T-cell (primary cell): ENCODE results near the gene RFNG. TPM values are rescaled to one million over a fixed set of nuclear protein-coding genes. Genes with fewer than 3 reads are reported as not detected.

Experiments
- ATAC-seq, 4 experiments: fragments of 200-7000 bp in 3 of 4; fragments of 150-1000 bp in 1 of 4; cut with Tn5 transposase; replicated peaks in 1 of 4; 1 replicate in 3 of 4; 2 replicates in 1 of 4; pipeline ENCODE4 v1.10.0; 2021; ENCODE audit warnings: moderate library complexity in 3 of 4, mild to moderate bottlenecking in 2 of 4, moderate number of reproducible peaks in 1 of 4
- CTCF ChIA-PET, 2 donors: fragments of 300-600 bp; sonication (Branson Sonifier 250); formaldehyde crosslinking; loops; one replicate each; lab custom pipeline; 2022; ENCODE audit warnings: antibody characterized with exemption in 2 of 2; lab: Charles Lee
- POLR2A ChIA-PET, 2 donors: fragments of 300-600 bp; sonication (Branson Sonifier 250); formaldehyde crosslinking; loops; one replicate each; lab custom pipeline; 2022; ENCODE audit warnings: antibody characterized with exemption in 2 of 2; lab: Charles Lee
- DNase-seq, 35 experiments: peaks; one replicate each; pipeline versions ENCODE4 v3.0.0 to v3.0.0-alpha.2; 2013 to 2023
- H3K27ac ChIP-seq: one replicate; pipeline ENCODE4 v1.5.1; 2013; ENCODE audit warnings: low read length
- H3K27me3 ChIP-seq, 2 experiments: replicated peaks in 1 of 2; 1 replicate in 1 of 2; 2 replicates in 1 of 2; pipeline versions ENCODE4 v1.6.1 to v1.7.0; 2013; ENCODE audit warnings: low read length in 1 of 2, mixed read lengths in 1 of 2; ENCODE audit not compliant: control insufficient read depth in 2 of 2, insufficient read depth in 2 of 2; ENCODE audit errors: extremely low read depth in 1 of 2
- H3K36me3 ChIP-seq, 2 donors: 1 replicate in 1 of 2; 2 replicates in 1 of 2; pipeline versions ENCODE4 v1.6.1 to v1.7.0; 2013; ENCODE audit warnings: low read length in 1 of 2; ENCODE audit not compliant: control insufficient read depth in 2 of 2, insufficient read depth in 1 of 2; ENCODE audit errors: extremely low read depth in 1 of 2
- H3K4me1 ChIP-seq, 2 experiments: 1 replicate in 1 of 2; 2 replicates in 1 of 2; pipeline versions ENCODE4 v1.6.1 to v1.7.0; 2013; ENCODE audit warnings: low read length in 2 of 2, mixed read lengths in 1 of 2; ENCODE audit not compliant: insufficient read depth in 2 of 2, control insufficient read depth in 1 of 2; ENCODE audit errors: extremely low read depth in 1 of 2
- H3K4me3 ChIP-seq, 2 donors: 1 replicate in 1 of 2; 2 replicates in 1 of 2; pipeline versions ENCODE4 v1.5.1 to v1.7.0; 2013; ENCODE audit warnings: mild to moderate bottlenecking in 2 of 2, low read length in 1 of 2, moderate library complexity in 1 of 2; ENCODE audit not compliant: control insufficient read depth in 1 of 2; ENCODE audit errors: extremely low read depth in 1 of 2
- H3K9me3 ChIP-seq: 2 replicates; pipeline ENCODE4 v1.7.0; 2013
- H3K27ac Mint-ChIP-seq, 2 donors: one replicate each; pipeline ENCODE4 v1.8.0; 2020 to 2021; ENCODE audit warnings: mild to moderate bottlenecking in 2 of 2, mixed read lengths in 2 of 2
- H3K27me3 Mint-ChIP-seq, 2 donors: one replicate each; pipeline ENCODE4 v1.8.0; 2021 to 2022; ENCODE audit warnings: mixed read lengths in 2 of 2
- H3K36me3 Mint-ChIP-seq: one replicate; pipeline ENCODE4 v1.8.0; 2021; ENCODE audit warnings: mixed read lengths
- H3K4me1 Mint-ChIP-seq, 3 donors: one replicate each; pipeline ENCODE4 v1.8.0; 2020 to 2022; ENCODE audit warnings: mixed read lengths in 3 of 3, mild to moderate bottlenecking in 1 of 3
- H3K4me3 Mint-ChIP-seq, 3 donors: one replicate each; pipeline ENCODE4 v1.8.0; 2020 to 2022; ENCODE audit warnings: mild to moderate bottlenecking in 3 of 3, mixed read lengths in 3 of 3, moderate library complexity in 3 of 3
- H3K9me3 Mint-ChIP-seq, 3 donors: one replicate each; pipeline ENCODE4 v1.8.0; 2020 to 2022; ENCODE audit warnings: mixed read lengths in 3 of 3
- WGBS: methylation state at CpG from one replicate; pipeline ENCODE4 v1.1.5; 2013; ENCODE audit warnings: missing lambda C conversion rate; ENCODE audit not compliant: insufficient coverage; 5-methylcytosine and 5-hydroxymethylcytosine counted together
- total RNA-seq, 35 experiments: library from RNA in 6 of 35; stranded (reverse) in 6 of 35; fragments of 120-200 nt in 1 of 35; gene quantifications; one replicate each; pipeline versions ENCODE4 v1.2.1 to v1.2.4 and lab custom pipeline; 2013 to 2026

The RFNG gene
- total RNA-seq, 5 donors from 2014 or later (not counting 1 experiment from before 2014, with no cell fraction given) = 31.5 to 38.6 (median 35.2) TPM

DNA sequence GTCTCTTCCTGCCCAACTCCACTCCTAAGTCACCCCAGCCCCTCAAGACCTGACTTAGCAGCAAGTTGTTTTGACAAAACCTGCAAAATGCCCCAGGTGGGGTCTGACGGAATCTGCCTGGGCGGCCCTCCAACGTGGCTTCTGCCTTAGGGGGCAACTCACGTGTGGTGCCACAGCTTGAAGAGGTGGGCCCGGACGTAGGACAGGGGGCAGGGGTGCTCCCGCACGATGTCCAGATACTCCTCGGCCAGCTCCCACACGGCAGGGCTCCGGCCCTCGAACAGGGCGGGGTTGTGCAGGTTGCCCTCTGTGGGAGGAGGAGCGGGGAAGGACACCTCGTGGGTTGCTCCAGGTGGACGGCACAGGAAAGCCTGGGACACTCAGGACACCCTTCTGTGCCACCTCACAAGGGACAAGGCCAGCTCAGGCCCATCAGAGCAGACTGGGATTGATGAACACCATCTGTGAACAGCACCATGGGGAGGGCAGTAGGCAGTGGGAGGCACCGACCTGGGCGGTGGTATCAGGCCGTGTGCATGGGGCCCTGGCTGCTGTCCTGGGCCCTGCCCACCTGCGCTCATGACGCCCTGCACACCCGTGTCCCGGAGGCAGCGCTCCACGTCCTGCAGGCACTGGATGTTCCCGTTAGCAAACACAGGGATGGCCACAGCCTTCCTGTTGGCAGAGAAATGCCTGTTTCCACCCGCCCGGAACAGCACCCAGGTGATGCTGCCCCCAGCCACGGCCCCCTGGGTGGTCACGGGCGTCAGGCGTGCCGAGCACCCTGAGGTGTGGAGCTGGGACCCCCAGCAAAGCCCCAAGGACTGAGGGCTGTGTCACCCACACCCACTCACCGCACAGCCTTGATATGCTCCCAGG lies 9.7 kb upstream of the RFNG start:
- H3K4me3 ChIP-seq = no peak overlapping the region
- ATAC-seq (no peak), DNase-seq (no peak)
- ChIA-PET POLR2A (no interaction called here), CTCF (no interaction called here)
- H3K9me3 ChIP-seq = no peaks in the 10 kb centered on the region
- H3K4me1 ChIP-seq = peaks cover 7 to 32% of the 10 kb centered on the region in 2 experiments
- Mint-ChIP-seq H3K9me3 (no peaks in the 10 kb centered on the region), H3K27ac (no peak overlapping the region), H3K27me3 (no peaks in the 10 kb centered on the region), H3K4me3 (no peak overlapping the region), H3K36me3 (peaks cover 7% of the 10 kb centered on the region), H3K4me1 (peaks cover 3 to 12% (median 11%) of the 10 kb centered on the region in 3 donors)
- no peak overlapping the region for H3K27ac ChIP-seq
- WGBS = 95% methylated on average over 32 of the region's 34 CpGs
- peaks cover 16 to 62% of the 10 kb centered on the region in 2 donors for H3K36me3 ChIP-seq
- no peaks in the 10 kb centered on the region for H3K27me3 ChIP-seq

DNA sequence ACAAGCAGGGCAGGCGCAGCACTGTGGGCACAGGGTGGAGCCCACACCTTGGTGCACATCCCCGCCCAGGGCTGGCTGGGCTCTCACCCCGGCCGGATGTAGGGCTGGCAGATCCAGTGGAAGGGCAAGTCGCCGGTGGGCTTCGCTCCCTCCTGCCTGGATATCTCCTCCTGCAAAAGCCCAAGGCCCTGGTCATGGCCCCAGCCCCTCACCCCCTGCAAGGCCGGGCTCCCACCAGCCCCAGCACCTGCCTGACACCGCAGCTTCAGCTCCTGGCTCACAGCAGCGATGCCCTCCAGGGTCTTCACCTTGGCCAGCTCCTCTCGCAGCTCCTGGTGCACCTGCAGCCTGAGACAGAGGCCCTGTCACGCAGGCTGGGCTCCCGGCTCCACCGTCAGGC lies 9.0 kb upstream of the RFNG start:
- Histone ChIP-seq H3K27me3 (no peaks in the 10 kb centered on the region), H3K36me3 (peaks cover 16 to 69% of the 10 kb centered on the region in 2 donors), H3K9me3 (no peaks in the 10 kb centered on the region), H3K27ac (no peak overlapping the region), H3K4me1 (peaks cover 7 to 26% of the 10 kb centered on the region in 2 experiments), H3K4me3 (no peak overlapping the region)
- Mint-ChIP-seq H3K36me3 (peaks cover 7% of the 10 kb centered on the region), H3K4me3 (no peak overlapping the region), H3K9me3 (no peaks in the 10 kb centered on the region), H3K27ac (no peak overlapping the region), H3K27me3 (no peaks in the 10 kb centered on the region), H3K4me1 (peaks cover 0 to 8% (median 8%) of the 10 kb centered on the region in 3 donors)
- ATAC-seq (no peak), DNase-seq (no peak)
- WGBS = 91% methylated on average over 14 of the region's 14 CpGs
- ChIA-PET CTCF (no interaction called here), POLR2A (no interaction called here)

DNA sequence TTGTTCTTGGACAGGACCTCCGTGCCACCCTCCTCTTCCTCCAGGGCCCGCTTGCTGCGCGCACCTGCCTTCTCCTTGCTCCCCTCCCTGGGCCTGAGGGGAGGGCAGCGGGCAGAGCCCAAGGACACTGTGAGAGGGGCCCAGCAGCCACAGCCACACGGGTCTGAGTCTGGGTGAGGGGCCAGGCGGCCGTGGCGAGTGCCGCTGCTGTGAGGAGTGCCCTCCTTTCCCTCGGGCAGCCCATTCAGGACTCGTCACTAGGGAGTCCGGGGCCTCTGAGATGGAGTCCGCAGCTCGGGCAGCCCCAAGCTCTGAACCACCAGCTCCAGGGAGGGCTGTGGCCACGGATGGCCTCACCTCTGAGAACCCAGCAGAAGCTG lies 8.4 kb upstream of the RFNG start:
- DNase-seq (no peak), ATAC-seq (no peak)
- peaks cover 7% of the 10 kb centered on the region for H3K36me3 Mint-ChIP-seq
- H3K36me3 ChIP-seq = peaks cover 19 to 72% of the 10 kb centered on the region in 2 donors
- H3K4me1 Mint-ChIP-seq = peaks cover 0 to 8% (median 8%) of the 10 kb centered on the region in 3 donors
- H3K27ac Mint-ChIP-seq = no peak overlapping the region
- no peak overlapping the region for H3K4me3 Mint-ChIP-seq
- peaks cover 6 to 26% of the 10 kb centered on the region in 2 experiments for H3K4me1 ChIP-seq
- no peaks in the 10 kb centered on the region for H3K27me3 Mint-ChIP-seq
- H3K27me3 ChIP-seq = no peaks in the 10 kb centered on the region
- H3K9me3 ChIP-seq = no peaks in the 10 kb centered on the region
- no peak overlapping the region for H3K27ac ChIP-seq
- ChIA-PET CTCF (no interaction called here), POLR2A (no interaction called here)
- WGBS = 92% methylated on average over 13 of the region's 16 CpGs
- H3K4me3 ChIP-seq = no peak overlapping the region
- H3K9me3 Mint-ChIP-seq = no peaks in the 10 kb centered on the region

DNA sequence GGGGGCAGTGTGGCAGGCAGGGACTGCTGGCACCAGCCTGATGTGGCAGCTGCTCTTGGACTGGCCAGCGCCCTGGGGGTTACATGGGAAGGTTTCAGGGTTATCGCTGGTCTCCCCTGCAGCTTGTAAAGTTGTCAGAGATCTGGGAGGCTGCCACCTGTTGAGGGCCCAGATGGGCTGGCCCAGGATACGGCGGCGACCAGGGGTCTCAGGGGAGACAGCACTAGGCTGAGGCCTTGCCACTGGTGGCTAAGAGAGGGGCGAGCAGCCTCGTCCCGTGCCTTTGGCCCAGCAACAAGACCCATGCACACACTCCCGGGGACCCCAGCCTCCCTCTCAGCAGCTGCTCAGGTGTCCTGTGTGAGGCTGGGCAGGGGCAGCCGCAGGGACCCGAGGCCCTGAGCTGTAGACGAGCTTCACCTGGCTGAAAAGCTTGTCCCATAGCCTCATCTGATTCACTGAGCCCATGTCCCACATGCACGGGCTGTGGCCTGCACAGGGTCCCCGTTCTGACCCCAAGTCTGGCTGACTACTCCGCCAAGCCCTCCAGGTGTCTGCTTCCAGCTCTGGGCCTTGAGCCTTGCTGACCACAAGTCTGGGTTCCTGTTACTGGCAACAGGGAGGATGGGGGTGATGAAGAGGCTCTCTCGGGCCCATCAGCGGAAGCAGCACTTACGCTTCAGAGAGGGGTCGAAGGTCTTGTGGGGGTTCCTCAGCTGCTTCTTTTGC lies 7.8 kb upstream of the RFNG start:
- Histone ChIP-seq H3K4me3 (no peak overlapping the region), H3K36me3 (peaks cover 19 to 78% of the 10 kb centered on the region in 2 donors), H3K27ac (no peak overlapping the region), H3K9me3 (no peaks in the 10 kb centered on the region), H3K27me3 (no peaks in the 10 kb centered on the region), H3K4me1 (peaks cover 2 to 22% of the 10 kb centered on the region in 2 experiments)
- no peak overlapping the region for H3K27ac Mint-ChIP-seq
- H3K4me1 Mint-ChIP-seq = peaks cover 0 to 8% (median 5%) of the 10 kb centered on the region in 3 donors
- CTCF ChIA-PET = interaction anchor here in 1 of 2 donors (0.5 kb wide), 1 partner anchor 19 kb away, joined by 3 read pairs; no protein-coding TSS in a partner anchor
- no peak for ATAC-seq
- DNase-seq = no peak
- no peaks in the 10 kb centered on the region for H3K9me3 Mint-ChIP-seq
- peaks cover 7% of the 10 kb centered on the region for H3K36me3 Mint-ChIP-seq
- 94% methylated on average over 19 of the region's 19 CpGs for WGBS
- H3K27me3 Mint-ChIP-seq = no peaks in the 10 kb centered on the region
- no peak overlapping the region for H3K4me3 Mint-ChIP-seq
- POLR2A ChIA-PET = no interaction called here

DNA sequence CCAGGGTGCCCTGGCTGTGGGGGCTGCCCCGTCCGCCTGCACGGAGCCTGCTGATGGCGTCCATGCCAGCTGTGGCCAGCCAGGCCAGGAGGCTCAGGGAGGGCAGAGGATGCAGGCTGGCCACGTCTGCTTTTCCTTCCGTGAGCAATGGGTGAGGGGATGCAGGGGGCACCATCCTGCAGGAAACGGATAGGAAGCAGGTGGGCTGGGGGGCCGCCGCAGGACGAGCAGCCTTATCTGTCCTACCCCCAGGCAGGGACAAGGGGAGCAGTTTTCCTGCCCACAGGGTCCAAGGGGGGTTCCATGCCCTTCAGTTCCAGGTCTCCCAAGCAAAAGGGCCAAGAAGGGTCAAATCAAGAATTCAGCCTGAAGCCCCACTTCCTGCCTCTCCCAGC lies 7.2 kb upstream of the RFNG start:
- WGBS = 86% methylated on average over 9 of the region's 10 CpGs
- H3K4me1 Mint-ChIP-seq = peaks cover 0 to 3% (median 0%) of the 10 kb centered on the region in 3 donors
- POLR2A ChIA-PET = no interaction called here

DNA sequence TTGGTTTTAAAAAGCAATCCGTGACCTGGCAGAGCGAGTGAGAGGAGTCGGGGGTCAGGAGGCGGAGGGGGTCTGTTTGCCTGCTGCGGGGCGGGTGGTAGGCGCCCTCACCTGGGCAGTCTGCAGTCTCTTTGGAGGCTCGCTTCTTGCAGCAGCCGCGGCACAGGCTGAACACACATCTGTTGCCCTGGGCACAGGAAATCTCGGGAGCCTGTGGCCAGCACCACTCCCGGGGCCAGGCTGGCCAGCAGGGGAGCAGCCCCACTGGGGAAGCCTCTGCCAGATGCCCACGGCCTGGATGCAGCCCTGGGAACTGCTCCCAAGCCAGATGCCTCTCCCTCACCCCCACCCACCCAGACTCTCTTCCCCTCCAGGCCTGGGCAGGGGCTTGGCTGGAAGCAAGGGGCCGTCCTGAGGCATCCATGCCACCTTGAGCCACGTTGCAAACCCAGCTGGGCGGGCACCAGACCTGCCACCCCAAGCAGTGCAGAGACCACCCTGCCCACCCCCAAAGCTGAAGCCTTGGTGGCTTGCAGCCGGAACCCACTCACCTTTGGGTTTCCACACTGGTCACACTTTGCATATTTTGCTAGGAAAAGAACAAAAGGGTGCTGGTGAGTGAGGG lies 6.7 kb upstream of the RFNG start:
- H3K4me1 ChIP-seq = peaks cover 0 to 19% of the 10 kb centered on the region in 2 experiments
- CTCF ChIA-PET = no interaction called here
- no peak overlapping the region for H3K27ac Mint-ChIP-seq
- no peak for DNase-seq
- H3K9me3 Mint-ChIP-seq = no peaks in the 10 kb centered on the region
- no peaks in the 10 kb centered on the region for H3K27me3 Mint-ChIP-seq
- peaks cover 7% of the 10 kb centered on the region for H3K36me3 Mint-ChIP-seq
- WGBS = 86% methylated on average over 17 of the region's 17 CpGs
- no peak overlapping the region for H3K4me3 Mint-ChIP-seq
- H3K27ac ChIP-seq = no peak overlapping the region
- peaks cover 0 to 7% (median 2%) of the 10 kb centered on the region in 3 donors for H3K4me1 Mint-ChIP-seq
- no peaks in the 10 kb centered on the region for H3K9me3 ChIP-seq
- no peak for ATAC-seq
- H3K27me3 ChIP-seq = no peaks in the 10 kb centered on the region
- H3K36me3 ChIP-seq = peaks cover 16 to 82% of the 10 kb centered on the region in 2 donors
- POLR2A ChIA-PET = no interaction called here
- no peak overlapping the region for H3K4me3 ChIP-seq

More for the DNA sequence above, 7.2 kb upstream of the RFNG start:
- Histone ChIP-seq H3K4me3 (no peak overlapping the region), H3K9me3 (no peaks in the 10 kb centered on the region), H3K27ac (no peak overlapping the region), H3K27me3 (no peaks in the 10 kb centered on the region), H3K4me1 (peaks cover 0 to 19% of the 10 kb centered on the region in 2 experiments), H3K36me3 (peaks cover 19 to 83% of the 10 kb centered on the region in 2 donors)
- Mint-ChIP-seq H3K9me3 (no peaks in the 10 kb centered on the region), H3K4me3 (no peak overlapping the region), H3K36me3 (peaks cover 7% of the 10 kb centered on the region), H3K27ac (no peak overlapping the region), H3K27me3 (no peaks in the 10 kb centered on the region)
- CTCF ChIA-PET = interaction anchor here in 1 of 2 donors (0.5 kb wide), 1 partner anchor 20 kb away, joined by 3 read pairs; no protein-coding TSS in a partner anchor
- ATAC-seq (no peak), DNase-seq (no peak)
